ENCODE results near the gene ACACA. TPM values are rescaled to one million over a fixed set of nuclear protein-coding genes. Genes with fewer than 3 reads are reported as not detected.
A peak's percentile ranks its signal among the peaks of the same experiment; 100 is the strongest.

The ACACA gene
- total RNA-seq, 1 experiment from 2014 or later = 35.0 TPM

GRCh38 chr17:37231887-37232286, 174.7 kb downstream of the ACACA start:
- no peak for DNase-seq (ENCODE audit: low read depth)

GRCh38 chr17:37230633-37231032, 176.0 kb downstream of the ACACA start:
- no peak for DNase-seq (ENCODE audit: low read depth)

- DNase-seq (ENCODE audit: low read depth) = no peak
Measured at GRCh38 chr17:37225465-37225864, 181.2 kb downstream of the ACACA start.

- no peak for DNase-seq (ENCODE audit: low read depth)
Measured at GRCh38 chr17:37221865-37222264, 184.8 kb downstream of the ACACA start.

- peak; percentile 25 for DNase-seq (ENCODE audit: low read depth)
Measured at GRCh38 chr17:37220607-37220953, 186.1 kb downstream of the ACACA start.

GRCh38 chr17:37219876-37220606, 186.6 kb downstream of the ACACA start:
- DNase-seq (ENCODE audit: low read depth) = no peak

- no peak for DNase-seq (ENCODE audit: low read depth)
Measured at GRCh38 chr17:37218849-37219248, 187.8 kb downstream of the ACACA start.

- DNase-seq (ENCODE audit: low read depth) = no peak
Measured at GRCh38 chr17:37214416-37214815, 192.2 kb downstream of the ACACA start.

- DNase-seq (ENCODE audit: low read depth) = no peak
Measured at GRCh38 chr17:37213927-37214326, 192.7 kb downstream of the ACACA start.

- no peak for DNase-seq (ENCODE audit: low read depth)
Measured at GRCh38 chr17:37212179-37212578, 194.5 kb downstream of the ACACA start.

- no peak for DNase-seq (ENCODE audit: low read depth)
Measured at GRCh38 chr17:37211136-37211535, 195.5 kb downstream of the ACACA start.

GRCh38 chr17:37207103-37207502, 199.5 kb downstream of the ACACA start:
- no peak for DNase-seq (ENCODE audit: low read depth)

GRCh38 chr17:37206299-37206698, 200.3 kb downstream of the ACACA start:
- DNase-seq (ENCODE audit: low read depth) = peak; percentile 12

GRCh38 chr17:37200497-37200896, 206.1 kb downstream of the ACACA start:
- DNase-seq (ENCODE audit: low read depth) = no peak

- no peak for DNase-seq (ENCODE audit: low read depth)
Measured at GRCh38 chr17:37197336-37197735, 209.3 kb downstream of the ACACA start.

- DNase-seq (ENCODE audit: low read depth) = no peak
Measured at GRCh38 chr17:37194208-37194607, 212.4 kb downstream of the ACACA start.

- peak; percentile 26 for DNase-seq (ENCODE audit: low read depth)
Measured at GRCh38 chr17:37191219-37191618, 215.4 kb downstream of the ACACA start.

- DNase-seq (ENCODE audit: low read depth) = no peak
Measured at GRCh38 chr17:37190493-37190892, 216.1 kb downstream of the ACACA start.

- DNase-seq (ENCODE audit: low read depth) = no peak
Measured at GRCh38 chr17:37188157-37188556, 218.5 kb downstream of the ACACA start.

GRCh38 chr17:37187262-37187661, 219.4 kb downstream of the ACACA start:
- DNase-seq (ENCODE audit: low read depth) = no peak

- no peak for DNase-seq (ENCODE audit: low read depth)
Measured at GRCh38 chr17:37182786-37183465, 223.7 kb downstream of the ACACA start.

GRCh38 chr17:37180376-37180775, 226.3 kb downstream of the ACACA start:
- no peak for DNase-seq (ENCODE audit: low read depth)

GRCh38 chr17:37179893-37180292, 226.7 kb downstream of the ACACA start:
- DNase-seq (ENCODE audit: low read depth) = peak; percentile 59

Measured in LHCN-M2 (cell line).